ENCODE data around the gene GATA2.

Gene GATA2

GRCh38 chr3:128435058-128435457, 57.9 kb downstream of the GATA2 start:
- H3K4me3 ChIP-seq (ENCODE audit: low read depth, low read length): no peak overlapping the region

GRCh38 chr3:128434524-128434923, 58.5 kb downstream of the GATA2 start:
- H3K4me3 ChIP-seq (ENCODE audit: low read depth, low read length): no peak overlapping the region

- no peak overlapping the region for H3K4me3 ChIP-seq (ENCODE audit: low read depth, low read length)
Measured at GRCh38 chr3:128433837-128434165, 59.2 kb downstream of the GATA2 start.

DNA sequence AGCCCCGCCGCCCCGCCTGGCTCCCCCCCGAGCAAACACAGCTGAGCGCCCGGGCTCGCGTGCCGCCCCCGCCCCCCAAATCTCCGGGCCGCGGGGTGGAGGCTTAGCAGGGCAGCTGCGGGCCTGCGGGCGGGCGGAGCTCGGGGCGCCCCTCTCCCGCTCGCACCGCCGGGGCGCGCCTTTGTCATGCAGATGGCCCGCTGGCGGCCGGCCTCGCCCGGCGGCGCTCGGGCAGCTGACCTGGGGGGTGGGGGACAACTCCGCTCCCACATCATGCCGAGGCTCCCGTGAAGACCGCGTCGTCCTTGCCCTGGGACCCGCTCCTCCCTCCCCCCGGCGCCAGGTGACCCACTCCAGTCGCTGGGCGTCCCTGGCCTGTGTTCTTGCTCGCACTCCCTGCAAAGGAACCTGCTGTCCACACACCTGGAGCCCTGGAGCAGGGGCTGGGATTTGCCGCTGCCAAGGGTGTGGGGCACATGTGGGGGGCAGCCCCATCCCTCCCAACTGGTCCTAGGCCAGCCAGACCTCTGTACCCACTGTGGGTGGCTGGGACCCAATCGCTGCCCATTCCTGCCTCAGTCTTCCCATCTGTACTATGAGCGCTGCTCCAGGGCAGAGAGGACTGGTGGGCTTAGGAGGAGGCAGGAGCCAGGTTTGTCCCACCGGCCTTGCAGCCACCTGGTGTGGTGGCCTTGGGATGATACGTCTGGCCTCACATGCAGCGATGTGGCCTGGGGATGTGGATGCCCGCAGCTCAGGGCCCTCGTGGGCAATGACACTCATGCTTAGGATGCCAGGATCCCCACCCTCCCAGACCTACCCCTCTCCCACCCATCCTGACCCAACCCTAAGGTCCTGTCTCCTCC, 59.8 kb downstream of the GATA2 start:
- no peak overlapping the region for H3K4me3 ChIP-seq (ENCODE audit: low read depth, low read length)

DNA sequence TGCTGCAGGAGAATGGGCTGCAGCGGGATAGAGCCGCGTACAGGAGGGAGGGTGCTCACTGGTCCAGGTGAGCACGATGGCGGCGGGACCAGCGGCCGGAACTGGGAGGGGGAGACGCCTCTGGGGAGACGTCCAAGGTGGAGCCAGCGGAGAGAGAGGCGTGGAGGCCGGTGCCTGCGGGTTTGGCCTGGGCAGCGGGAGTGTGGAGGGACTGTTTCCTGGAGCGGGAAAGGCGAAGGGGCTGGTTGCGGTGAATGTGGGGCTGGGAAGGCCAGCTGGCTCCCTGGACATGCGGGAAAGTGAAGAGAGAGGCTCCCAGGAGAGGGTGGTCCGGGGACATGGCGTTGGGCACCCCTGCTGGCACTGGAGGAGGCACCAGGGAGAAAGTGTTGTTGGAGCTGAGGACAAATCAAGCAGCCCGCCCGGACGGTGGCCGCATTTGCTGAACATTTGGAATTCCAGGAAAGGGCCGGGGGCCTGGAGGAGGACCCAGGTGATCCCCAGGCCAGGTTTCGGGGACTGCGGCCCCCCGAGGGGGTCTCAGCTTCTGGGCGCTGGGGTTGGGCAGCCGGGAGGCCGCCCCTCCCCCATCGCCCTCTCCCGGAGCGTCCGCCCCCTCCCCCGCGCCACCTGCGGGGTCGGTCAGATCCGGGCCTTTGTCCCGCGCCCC, 60.6 kb downstream of the GATA2 start:
- H3K4me3 ChIP-seq (ENCODE audit: low read depth, low read length): peak overlapping the region; percentile 20

- peak overlapping the region; percentile 8 for H3K4me3 ChIP-seq (ENCODE audit: low read depth, low read length)
Measured at GRCh38 chr3:128431803-128432300, 61.1 kb downstream of the GATA2 start.

- no peak overlapping the region for H3K4me3 ChIP-seq (ENCODE audit: low read depth, low read length)
Measured at GRCh38 chr3:128430731-128431130, 62.3 kb downstream of the GATA2 start.

DNA sequence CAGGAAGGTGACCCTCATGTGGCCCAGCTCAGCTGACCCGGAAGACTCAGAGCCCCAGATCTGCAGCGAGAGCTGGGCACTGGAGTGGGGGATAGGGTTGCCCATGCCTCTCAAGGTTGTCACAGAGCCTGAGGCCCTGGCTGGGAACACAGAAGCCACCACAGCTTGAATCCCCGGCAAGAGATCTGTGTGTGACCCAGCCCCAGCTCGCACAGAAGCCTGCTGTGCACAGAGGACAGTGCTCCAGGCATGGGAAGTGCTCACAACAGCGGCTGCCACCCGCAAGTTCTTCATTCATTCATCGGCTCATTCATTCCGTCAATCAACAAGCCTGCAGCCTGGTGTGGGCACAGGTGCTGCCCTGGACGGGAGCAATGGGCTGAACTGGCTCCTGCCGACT, 62.7 kb downstream of the GATA2 start:
- H3K4me3 ChIP-seq (ENCODE audit: low read depth, low read length): no peak overlapping the region

GRCh38 chr3:128429751-128430150, 63.2 kb downstream of the GATA2 start:
- no peak overlapping the region for H3K4me3 ChIP-seq (ENCODE audit: low read depth, low read length)

All from iPS-11a (cell line).